Measurements from ENCODE around the gene KCNQ2. TPM values are rescaled to one million over a fixed set of nuclear protein-coding genes. Genes with fewer than 3 reads are reported as not detected.

The KCNQ2 gene
- total RNA-seq, 1 experiment from 2014 or later: 86.5 TPM

DNA sequence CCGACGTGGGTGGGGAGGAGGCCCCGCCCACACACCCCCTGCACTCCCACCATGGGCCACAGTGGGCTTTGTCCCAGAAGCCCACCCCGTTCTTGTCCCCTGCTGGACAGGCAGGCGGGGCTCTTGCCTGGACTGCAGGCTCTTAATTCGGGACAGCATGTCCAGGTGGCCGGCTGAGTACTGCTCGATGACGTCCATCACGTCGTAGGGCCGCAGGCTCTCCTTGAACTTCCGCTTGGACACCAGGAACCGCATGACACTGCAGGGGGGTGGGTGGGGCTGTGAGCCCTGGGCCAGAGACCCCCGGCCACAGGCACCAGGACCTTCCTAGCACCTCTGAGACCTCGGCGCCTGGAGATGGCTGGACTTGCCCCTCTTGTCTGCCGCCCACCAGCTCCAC is 59.1 kb downstream of the KCNQ2 start:
- POLR2A ChIA-PET: no interaction called here
- no peaks in the 10 kb centered on the region for H3K9me2 ChIP-seq (ENCODE audit: insufficient read depth)
- H3K9me3 ChIP-seq (ENCODE audit: control insufficient read depth in 1 of 2, insufficient read depth in 1 of 2, low read depth in 1 of 2, low read length in 2 of 2): no peaks in the 10 kb centered on the region
- H2AFZ ChIP-seq (ENCODE audit: low read depth, low read length, poor library complexity, severe bottlenecking): no peak overlapping the region
- intact Hi-C loops (cut with micrococcal nuclease): no loop called here
- ATAC-seq (no peak), DNase-seq (ENCODE audit: low read depth, low spot score) (no peak)
- H3K9ac ChIP-seq (ENCODE audit: low read length): no peak overlapping the region
- CTCF ChIA-PET: no interaction called here
- no peaks in the 10 kb centered on the region for H3K79me2 ChIP-seq (ENCODE audit: insufficient read depth, low read length)
- TF ChIP-seq SP1 (IDR thresholded peaks at IDR 0.05; ENCODE audit: low read depth): no peak
- TF ChIP-seq EZH2 (IDR thresholded peaks at IDR 0.05): no peak
- no peak for TF ChIP-seq ZFX (IDR thresholded peaks at IDR 0.05)
- no peak for TF ChIP-seq MAX (IDR thresholded peaks at IDR 0.05)
- TF ChIP-seq POLR2A (IDR thresholded peaks at IDR 0.05; ENCODE audit: borderline replicate concordance, extremely low read depth, insufficient read depth, insufficient read length): no peak
- TF ChIP-seq RAD21 (IDR thresholded peaks at IDR 0.05; ENCODE audit: low read depth): no peak
- TF ChIP-seq ELF1 (IDR thresholded peaks at IDR 0.05; ENCODE audit: borderline replicate concordance, low read depth): no peak
- no peaks in the 10 kb centered on the region for H3K27me3 ChIP-seq (ENCODE audit: insufficient read depth, low read length)
- H3K36me3 ChIP-seq (ENCODE audit: control insufficient read depth in 1 of 2, insufficient read depth in 2 of 2, low read length in 2 of 2): no peaks in the 10 kb centered on the region
- BruUV-seq (replicated peaks): no TSS peak
- no peak overlapping the region for H3K27ac ChIP-seq (ENCODE audit: low read depth, low read length)
- peaks cover 0 to 12% of the 10 kb centered on the region in 2 experiments; a peak in 1 of 4 replicates for H3K4me1 ChIP-seq (ENCODE audit: control insufficient read depth in 1 of 2, insufficient read depth in 2 of 2, low read length in 2 of 2)
- no peaks in the 10 kb centered on the region for H4K20me1 ChIP-seq (ENCODE audit: insufficient read depth)
- H3K4me3 ChIP-seq (replicated peaks in 1 of 2; ENCODE audit: low read depth in 1 of 2, low read length in 2 of 2): no peak overlapping the region
- RAD21 ChIA-PET (ENCODE audit: low non-redundant PET in 1 of 2, low total read pairs in 2 of 2, uncharacterized antibody in 2 of 2, unreplicated experiment in 2 of 2): no interaction called here
- no peak overlapping the region for H3K4me2 ChIP-seq (ENCODE audit: low read length)

DNA sequence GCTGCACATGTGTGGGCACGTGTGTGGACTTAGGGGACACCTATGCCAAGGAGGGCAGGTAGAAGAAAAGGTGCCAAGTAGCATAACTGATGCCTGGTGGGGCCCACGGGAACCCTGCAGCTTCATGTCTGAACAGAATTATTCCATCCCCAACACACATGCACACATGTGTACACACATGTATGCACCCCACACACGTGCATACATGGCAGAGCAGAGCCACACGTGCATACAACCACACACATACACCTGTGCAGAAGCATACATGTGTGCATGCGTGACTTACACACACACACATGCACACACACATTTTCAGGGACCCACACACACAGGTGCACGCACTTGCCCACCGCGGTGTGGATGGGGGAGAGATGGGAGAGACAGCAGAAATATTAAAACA is 59.6 kb downstream of the KCNQ2 start:
- H3K36me3 ChIP-seq (ENCODE audit: control insufficient read depth in 1 of 2, insufficient read depth in 2 of 2, low read length in 2 of 2): no peaks in the 10 kb centered on the region
- H3K9ac ChIP-seq (ENCODE audit: low read length): no peak overlapping the region
- no peak overlapping the region for H3K4me2 ChIP-seq (ENCODE audit: low read length)
- no peak for ATAC-seq
- no peaks in the 10 kb centered on the region for H3K9me3 ChIP-seq (ENCODE audit: control insufficient read depth in 1 of 2, insufficient read depth in 1 of 2, low read depth in 1 of 2, low read length in 2 of 2)
- ChIA-PET RAD21 (ENCODE audit: low non-redundant PET in 1 of 2, low total read pairs in 2 of 2, uncharacterized antibody in 2 of 2, unreplicated experiment in 2 of 2) (no interaction called here), POLR2A (no interaction called here), CTCF (no interaction called here)
- TF ChIP-seq, protein P1, sequence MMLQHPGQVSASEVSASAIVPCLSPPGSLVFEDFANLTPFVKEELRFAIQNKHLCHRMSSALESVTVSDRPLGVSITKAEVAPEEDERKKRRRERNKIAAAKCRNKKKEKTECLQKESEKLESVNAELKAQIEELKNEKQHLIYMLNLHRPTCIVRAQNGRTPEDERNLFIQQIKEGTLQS (IDR thresholded peaks at IDR 0.05): no peak
- no peak for TF ChIP-seq POLR2AphosphoS5 (IDR thresholded peaks at IDR 0.05; ENCODE audit: low read depth, low read length)
- TF ChIP-seq ZNF274 (IDR thresholded peaks at IDR 0.05; ENCODE audit: low read depth, low read length): no peak
- TF ChIP-seq JUND (IDR thresholded peaks at IDR 0.05): no peak
- TF ChIP-seq YY1 (IDR thresholded peaks at IDR 0.05; ENCODE audit: extremely low read depth, insufficient replicate concordance, low read depth, low read length): no peak
- no peak for TF ChIP-seq SP1 (IDR thresholded peaks at IDR 0.05; ENCODE audit: low read depth)
- TF ChIP-seq ELF1 (IDR thresholded peaks at IDR 0.05; ENCODE audit: borderline replicate concordance, low read depth): no peak
- no peak for TF ChIP-seq SIN3A (IDR thresholded peaks at IDR 0.05; ENCODE audit: low read depth)
- TF ChIP-seq, protein P2, sequence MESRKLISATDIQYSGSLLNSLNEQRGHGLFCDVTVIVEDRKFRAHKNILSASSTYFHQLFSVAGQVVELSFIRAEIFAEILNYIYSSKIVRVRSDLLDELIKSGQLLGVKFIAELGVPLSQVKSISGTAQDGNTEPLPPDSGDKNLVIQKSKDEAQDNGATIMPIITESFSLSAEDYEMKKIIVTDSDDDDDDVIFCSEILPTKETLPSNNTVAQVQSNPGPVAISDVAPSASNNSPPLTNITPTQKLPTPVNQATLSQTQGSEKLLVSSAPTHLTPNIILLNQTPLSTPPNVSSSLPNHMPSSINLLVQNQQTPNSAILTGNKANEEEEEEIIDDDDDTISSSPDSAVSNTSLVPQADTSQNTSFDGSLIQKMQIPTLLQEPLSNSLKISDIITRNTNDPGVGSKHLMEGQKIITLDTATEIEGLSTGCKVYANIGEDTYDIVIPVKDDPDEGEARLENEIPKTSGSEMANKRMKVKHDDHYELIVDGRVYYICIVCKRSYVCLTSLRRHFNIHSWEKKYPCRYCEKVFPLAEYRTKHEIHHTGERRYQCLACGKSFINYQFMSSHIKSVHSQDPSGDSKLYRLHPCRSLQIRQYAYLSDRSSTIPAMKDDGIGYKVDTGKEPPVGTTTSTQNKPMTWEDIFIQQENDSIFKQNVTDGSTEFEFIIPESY (IDR thresholded peaks at IDR 0.05; ENCODE audit: extremely low read depth, insufficient replicate concordance, low read length): no peak
- TF ChIP-seq MAX (IDR thresholded peaks at IDR 0.05): no peak
- no peak for TF ChIP-seq CEBPB (IDR thresholded peaks at IDR 0.05; ENCODE audit: low read depth)
- no peak for TF ChIP-seq EZH2phosphoT487 (IDR thresholded peaks at IDR 0.05; ENCODE audit: borderline replicate concordance)
- no peak for TF ChIP-seq RAD21 (IDR thresholded peaks at IDR 0.05; ENCODE audit: low read depth)
- no peak for TF ChIP-seq ZFX (IDR thresholded peaks at IDR 0.05)
- no TSS peak for BruUV-seq (replicated peaks)
- H2AFZ ChIP-seq (ENCODE audit: low read depth, low read length, poor library complexity, severe bottlenecking): no peak overlapping the region
- H3K27ac ChIP-seq (ENCODE audit: low read depth, low read length): no peak overlapping the region
- H4K20me1 ChIP-seq (ENCODE audit: insufficient read depth): no peaks in the 10 kb centered on the region
- no peaks in the 10 kb centered on the region for H3K27me3 ChIP-seq (ENCODE audit: insufficient read depth, low read length)
- H3K79me2 ChIP-seq (ENCODE audit: insufficient read depth, low read length): no peaks in the 10 kb centered on the region
- DNase-seq (ENCODE audit: low read depth, low spot score): no peak
- peaks cover 0 to 12% of the 10 kb centered on the region in 2 experiments; a peak in 1 of 4 replicates for H3K4me1 ChIP-seq (ENCODE audit: control insufficient read depth in 1 of 2, insufficient read depth in 2 of 2, low read length in 2 of 2)
- intact Hi-C loops (cut with micrococcal nuclease): no loop called here
- H3K9me2 ChIP-seq (ENCODE audit: insufficient read depth): no peaks in the 10 kb centered on the region
- no peak overlapping the region for H3K4me3 ChIP-seq (replicated peaks in 1 of 2; ENCODE audit: low read depth in 1 of 2, low read length in 2 of 2)

Measured in HCT116 (cell line).